Aorta (tissue), 5 donors: ENCODE measurements around the gene ADAMTS6. TPM values are rescaled to one million over a fixed set of nuclear protein-coding genes. Genes with fewer than 3 reads are reported as not detected.

Source experiments
- ATAC-seq: fragments of 200-7000 bp; cut with Tn5 transposase; one replicate; pipeline ENCODE4 v1.9.1; 2022; ENCODE audit warnings: moderate library complexity; ENCODE audit not compliant: low FRiP score
- DNase-seq, 2 donors: peaks; one replicate each; pipeline ENCODE4 v3.0.0-alpha.2; 2020
- H3K27ac ChIP-seq, 2 donors: one replicate each; pipeline ENCODE4 v1.5.1; 2013; ENCODE audit warnings: low read length in 2 of 2, mild to moderate bottlenecking in 2 of 2, moderate library complexity in 2 of 2, control low read depth in 1 of 2, inconsistent platforms in 1 of 2, low read depth in 1 of 2
- H3K27me3 ChIP-seq, 2 donors: one replicate each; pipeline ENCODE4 v1.6.1; 2013; ENCODE audit warnings: control low read depth in 1 of 2, low read length in 1 of 2, mild to moderate bottlenecking in 1 of 2, moderate library complexity in 1 of 2; ENCODE audit not compliant: insufficient read depth in 2 of 2, control insufficient read depth in 1 of 2
- H3K36me3 ChIP-seq, 2 donors: one replicate each; pipeline ENCODE4 v1.6.1; 2013; ENCODE audit warnings: control low read depth in 1 of 2, low read length in 1 of 2, mild to moderate bottlenecking in 1 of 2; ENCODE audit not compliant: insufficient read depth in 2 of 2, control insufficient read depth in 1 of 2
- H3K4me1 ChIP-seq, 2 donors: one replicate each; pipeline ENCODE4 v1.6.1; 2013; ENCODE audit warnings: low read length in 2 of 2, control low read depth in 1 of 2, mild to moderate bottlenecking in 1 of 2, moderate library complexity in 1 of 2; ENCODE audit not compliant: insufficient read depth in 2 of 2, control insufficient read depth in 1 of 2
- H3K4me3 ChIP-seq, 2 donors: one replicate each; pipeline ENCODE4 v1.5.1; 2013; ENCODE audit warnings: low read length in 2 of 2, control low read depth in 1 of 2, mild to moderate bottlenecking in 1 of 2
- H3K9me3 ChIP-seq: one replicate; pipeline ENCODE4 v1.6.1; 2013; ENCODE audit warnings: mild to moderate bottlenecking, low read length; ENCODE audit not compliant: control insufficient read depth
- WGBS, 2 donors: extraction: QIAGEN DNeasy Blood & Tissue Kit; methylation state at CpG; one replicate each; pipeline ENCODE4 v1.1.7; 2013; 5-methylcytosine and 5-hydroxymethylcytosine counted together
- intact Hi-C, 2 donors: fragments of 100-400 bp; cut with DNase I; formaldehyde crosslinking; loops; one replicate each; pipeline versions ENCODE4 v1.14.2 to v1.15.0; 2022
- polyA plus RNA-seq, 2 donors: library from polyadenylated mRNA; stranded (reverse); fragments of 200-250 nt; gene quantifications; one replicate each; pipeline ENCODE4 v1.2.3, GENCODE V29; 2013
- total RNA-seq, 2 donors: library from RNA; stranded (reverse); fragmentation: NEBNext Ultra II Directional; extraction: Animal tissue kit (Norgen Biotek cat#: 25700); gene quantifications; one replicate each; pipeline ENCODE4 v1.2.1, GENCODE V29; 2021
- donor health status: healthy with polysubstance abuse.
- donor health status: Bipolar disorder and iron deficiency.
- donor health status: DM: no; HTN: no; CAD: no.
- donor health status: DM: no; HTN: no; CAD: no.
- donor health status: DM: yes; HTN: yes; CAD: no.

Gene ADAMTS6
- total and polyA plus RNA-seq, 4 donors = 0.31 to 11.5 (median 4.3) TPM

DNA sequence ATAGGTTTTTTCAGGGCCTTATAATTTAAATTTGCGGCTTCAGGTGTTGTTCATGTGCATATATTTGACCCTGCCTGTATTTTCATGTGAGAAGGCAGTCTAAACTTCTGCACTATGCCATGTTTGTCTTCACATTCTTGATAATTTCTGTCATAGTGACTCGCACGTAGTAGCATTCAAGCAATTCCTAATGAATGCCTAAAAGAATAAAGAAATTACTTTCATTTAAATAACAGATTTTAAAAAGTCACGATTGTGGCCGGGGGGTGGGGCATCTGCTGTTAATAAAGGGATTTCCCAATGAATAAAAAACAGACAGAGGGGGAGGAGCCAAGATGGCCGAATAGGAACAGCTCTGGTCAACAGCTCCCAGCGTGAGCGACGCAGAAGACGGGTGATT lies 318.0 kb downstream of the ADAMTS6 start:
- DNase-seq (no peak), ATAC-seq (no peak)
- Histone ChIP-seq H3K36me3 (no peaks in the 10 kb centered on the region), H3K27me3 (no peaks in the 10 kb centered on the region), H3K4me3 (no peak overlapping the region), H3K27ac (no peak overlapping the region), H3K4me1 (no peaks in the 10 kb centered on the region), H3K9me3 (no peaks in the 10 kb centered on the region)
- intact Hi-C loops = no loop called here
- WGBS, 2 donors = 73 to 76% methylated on average over 10 of the region's 10 CpGs

GRCh38 chr5:65161655-65162054 lies 320.1 kb downstream of the ADAMTS6 start:
- H3K36me3 ChIP-seq = no peaks in the 10 kb centered on the region
- ATAC-seq = no peak
- no peak overlapping the region for H3K4me3 ChIP-seq
- H3K27me3 ChIP-seq = no peaks in the 10 kb centered on the region
- 54 to 58% methylated on average over 1 of the region's 1 CpG for WGBS, 2 donors
- no peak overlapping the region for H3K27ac ChIP-seq
- H3K4me1 ChIP-seq = peaks cover 0 to 5% of the 10 kb centered on the region in 2 donors
- intact Hi-C loops = no loop called here
- no peaks in the 10 kb centered on the region for H3K9me3 ChIP-seq
- DNase-seq = no peak

GRCh38 chr5:65157906-65158603 lies 323.7 kb downstream of the ADAMTS6 start:
- H3K4me1 ChIP-seq = peaks cover 0 to 5% of the 10 kb centered on the region in 2 donors
- H3K4me3 ChIP-seq = no peak overlapping the region
- no peak for ATAC-seq
- no peak overlapping the region for H3K27ac ChIP-seq
- WGBS, 2 donors = 75 to 79% methylated on average over 4 of the region's 4 CpGs
- no peaks in the 10 kb centered on the region for H3K27me3 ChIP-seq
- intact Hi-C loops = no loop called here
- no peaks in the 10 kb centered on the region for H3K9me3 ChIP-seq
- no peaks in the 10 kb centered on the region for H3K36me3 ChIP-seq
- no peak for DNase-seq

DNA sequence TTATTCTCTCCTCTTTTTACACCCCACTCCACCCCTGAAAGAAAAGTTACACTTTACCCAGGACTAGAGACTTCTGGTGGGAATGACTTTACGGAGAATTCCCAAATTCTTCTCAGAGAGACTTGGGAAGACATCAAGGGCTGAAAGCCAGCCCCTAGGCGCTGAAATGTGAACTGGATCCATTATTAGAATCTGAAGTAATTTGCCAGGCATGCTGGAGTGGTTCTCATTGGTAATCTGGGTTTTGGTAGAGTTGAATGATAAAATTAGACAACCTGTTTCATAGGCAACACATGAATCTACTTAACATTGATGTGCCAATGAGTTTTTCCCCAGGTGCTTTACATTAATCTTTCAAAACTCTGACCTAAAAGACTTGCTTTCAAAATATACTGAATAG lies 324.8 kb downstream of the ADAMTS6 start:
- Histone ChIP-seq H3K4me1 (peaks cover 0 to 5% of the 10 kb centered on the region in 2 donors), H3K36me3 (no peaks in the 10 kb centered on the region), H3K4me3 (no peak overlapping the region), H3K27ac (no peak overlapping the region), H3K27me3 (no peaks in the 10 kb centered on the region), H3K9me3 (no peaks in the 10 kb centered on the region)
- ATAC-seq (no peak), DNase-seq (no peak)
- 9 to 17% methylated on average over 2 of the region's 2 CpGs for WGBS, 2 donors
- intact Hi-C loops = no loop called here

- DNase-seq = no peak
- no peak for ATAC-seq
- H3K4me1 ChIP-seq = no peaks in the 10 kb centered on the region
- H3K4me3 ChIP-seq = no peak overlapping the region
- no peak overlapping the region for H3K27ac ChIP-seq
- H3K36me3 ChIP-seq = no peaks in the 10 kb centered on the region
- WGBS, 2 donors = 81 to 91% methylated on average over 2 of the region's 2 CpGs
- intact Hi-C loops = no loop called here
- no peaks in the 10 kb centered on the region for H3K9me3 ChIP-seq
- no peaks in the 10 kb centered on the region for H3K27me3 ChIP-seq
These were observed 329.6 kb downstream of the ADAMTS6 start for GRCh38 chr5:65152131-65152530.

DNA sequence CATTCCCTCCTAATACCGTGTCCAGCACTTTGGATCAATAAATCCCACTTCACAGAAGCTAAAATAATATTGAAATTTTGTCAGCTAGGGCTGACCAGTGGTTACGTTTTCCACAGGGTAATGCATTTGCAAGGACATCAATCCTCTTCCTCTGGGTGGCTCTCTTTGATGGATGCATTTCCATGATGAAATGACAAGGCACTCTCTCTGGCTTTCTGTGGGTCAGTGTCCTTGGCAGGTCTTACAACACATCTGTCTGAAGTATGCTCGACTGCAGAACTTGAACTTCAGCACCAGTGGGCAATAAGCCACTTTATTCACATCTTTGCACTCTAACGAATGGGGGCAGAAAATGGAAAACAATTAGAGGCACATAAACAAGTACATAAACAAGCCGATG lies 330.1 kb downstream of the ADAMTS6 start:
- intact Hi-C loops = no loop called here
- no peak for DNase-seq
- Histone ChIP-seq H3K27ac (no peak overlapping the region), H3K36me3 (no peaks in the 10 kb centered on the region), H3K27me3 (no peaks in the 10 kb centered on the region), H3K4me1 (no peaks in the 10 kb centered on the region), H3K9me3 (no peaks in the 10 kb centered on the region), H3K4me3 (no peak overlapping the region)
- no peak for ATAC-seq
- 68 to 81% methylated on average over 5 of the region's 5 CpGs for WGBS, 2 donors

DNA sequence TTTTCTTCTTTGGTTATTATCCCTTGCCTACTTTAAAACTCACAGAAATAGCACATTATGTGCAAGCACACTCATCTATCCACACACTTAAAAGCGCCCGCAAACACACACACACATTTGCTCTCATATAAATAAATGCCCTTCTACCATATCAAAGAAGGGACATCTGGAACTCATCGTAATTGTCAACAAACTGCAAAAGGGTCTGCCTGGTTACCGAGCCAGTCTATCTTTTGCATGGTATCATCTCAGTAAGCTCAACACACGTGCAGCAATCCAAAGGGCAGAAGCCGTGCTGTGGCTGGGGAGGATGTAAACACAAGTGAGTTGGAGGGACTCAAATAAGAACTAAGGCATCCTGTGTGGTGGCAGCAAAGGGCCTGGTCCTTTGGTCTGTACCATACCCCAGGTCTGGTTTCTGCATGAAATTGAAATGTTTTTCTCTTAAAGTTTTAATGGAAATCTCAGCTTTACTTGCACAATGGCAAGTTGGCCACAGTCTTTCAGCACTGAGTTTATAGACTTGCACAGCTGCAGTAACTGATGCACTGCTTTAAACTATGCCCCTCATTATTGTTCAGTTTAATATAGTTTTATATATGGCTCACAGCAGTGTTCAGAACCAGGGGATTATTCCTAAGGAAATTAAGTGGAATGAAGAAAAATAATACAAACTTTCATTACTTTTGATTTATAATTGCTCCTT lies 331.0 kb downstream of the ADAMTS6 start:
- Histone ChIP-seq H3K27ac (no peak overlapping the region), H3K4me1 (no peaks in the 10 kb centered on the region), H3K9me3 (no peaks in the 10 kb centered on the region), H3K27me3 (no peaks in the 10 kb centered on the region), H3K36me3 (no peaks in the 10 kb centered on the region), H3K4me3 (no peak overlapping the region)
- intact Hi-C loops = no loop called here
- WGBS, 2 donors = 70 to 77% methylated on average over 6 of the region's 6 CpGs
- no peak for ATAC-seq
- DNase-seq = no peak

DNA sequence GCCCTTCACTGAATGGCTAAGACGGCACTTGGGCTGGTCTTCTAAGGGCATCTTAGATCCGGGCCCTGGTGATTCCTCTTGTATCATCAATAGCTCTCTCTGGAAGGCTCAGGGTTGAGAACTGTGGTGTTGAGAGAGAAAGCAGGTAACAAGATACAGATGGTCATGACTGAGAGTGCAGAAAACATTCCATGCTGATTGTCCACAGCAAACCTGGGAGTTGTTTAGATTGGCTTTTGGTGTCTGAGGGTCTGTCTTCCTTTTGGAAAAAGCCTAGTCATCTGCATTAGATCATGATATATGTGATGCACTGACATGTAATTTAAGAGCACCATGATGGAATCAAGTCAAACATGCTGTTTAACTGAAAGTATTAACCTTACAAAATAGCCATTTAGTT lies 331.9 kb downstream of the ADAMTS6 start:
- WGBS, 2 donors = 93 to 94% methylated on average over 2 of the region's 2 CpGs
- DNase-seq = no peak
- no peak for ATAC-seq
- Histone ChIP-seq H3K36me3 (no peaks in the 10 kb centered on the region), H3K27me3 (no peaks in the 10 kb centered on the region), H3K4me3 (no peak overlapping the region), H3K27ac (no peak overlapping the region), H3K4me1 (no peaks in the 10 kb centered on the region), H3K9me3 (no peaks in the 10 kb centered on the region)
- intact Hi-C loops = no loop called here
